M059J (cell line): Measurements from ENCODE around the gene MRGPRG. TPM values are rescaled to one million over a fixed set of nuclear protein-coding genes. Genes with fewer than 3 reads are reported as not detected.

Experiments used
- DNase-seq: peaks from one replicate; pipeline ENCODE4 v3.0.0-alpha.2; 2012; ENCODE audit warnings: low read depth
- total RNA-seq: library from RNA; depleted of rRNA; stranded (reverse); fragments of >200 nt; shearing (Covaris generic); gene quantifications from 2 replicates; pipeline ENCODE4 v1.2.3, GENCODE V29; 2014

MRGPRG gene
- total RNA-seq, 1 experiment from 2014 or later, result not detected

DNA sequence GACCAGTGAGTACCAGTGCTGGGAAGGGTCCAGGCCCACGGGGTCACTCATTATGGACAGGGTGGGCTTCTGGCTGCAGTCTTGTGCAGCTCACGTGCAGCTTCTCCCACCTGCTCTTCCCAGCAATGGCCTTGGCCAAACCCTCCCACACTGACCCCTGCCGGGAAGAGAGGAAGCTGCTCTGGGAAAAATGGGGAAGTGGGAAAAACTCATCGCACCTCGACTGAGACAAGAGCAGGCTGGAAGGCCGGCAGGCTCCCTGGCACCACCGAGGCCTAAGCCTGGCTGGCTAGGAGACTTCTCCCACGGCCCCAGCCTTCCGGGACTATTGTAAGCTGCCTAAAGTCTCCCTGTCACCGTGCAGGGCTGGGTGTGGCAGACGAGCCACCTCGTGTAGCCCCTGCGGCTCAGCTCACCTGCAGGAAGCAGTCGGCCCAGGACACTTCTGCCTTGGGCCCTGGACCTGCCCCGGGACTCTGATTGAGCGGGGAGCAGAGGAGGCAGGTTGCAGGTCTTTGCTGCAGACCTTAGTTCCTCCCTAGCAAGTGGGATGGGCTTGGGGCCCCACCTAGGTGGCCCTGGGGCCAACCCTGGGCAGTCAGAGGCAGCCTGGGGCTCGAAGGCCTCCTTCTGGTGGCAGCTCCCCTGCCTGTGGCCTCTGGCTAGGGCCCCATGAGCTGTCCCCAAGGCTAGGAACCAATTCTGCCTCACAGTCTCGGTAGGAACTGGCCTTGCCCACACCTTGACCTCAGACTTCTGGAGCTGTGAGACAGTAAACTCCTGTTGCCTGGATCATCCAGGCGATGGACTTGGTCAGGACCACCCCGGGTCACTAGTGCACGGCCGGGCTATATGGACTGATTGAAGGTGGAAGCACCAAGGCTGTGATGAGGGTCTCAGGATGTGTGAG, 23.1 kb downstream of the MRGPRG start:
- DNase-seq, result no peak

DNA sequence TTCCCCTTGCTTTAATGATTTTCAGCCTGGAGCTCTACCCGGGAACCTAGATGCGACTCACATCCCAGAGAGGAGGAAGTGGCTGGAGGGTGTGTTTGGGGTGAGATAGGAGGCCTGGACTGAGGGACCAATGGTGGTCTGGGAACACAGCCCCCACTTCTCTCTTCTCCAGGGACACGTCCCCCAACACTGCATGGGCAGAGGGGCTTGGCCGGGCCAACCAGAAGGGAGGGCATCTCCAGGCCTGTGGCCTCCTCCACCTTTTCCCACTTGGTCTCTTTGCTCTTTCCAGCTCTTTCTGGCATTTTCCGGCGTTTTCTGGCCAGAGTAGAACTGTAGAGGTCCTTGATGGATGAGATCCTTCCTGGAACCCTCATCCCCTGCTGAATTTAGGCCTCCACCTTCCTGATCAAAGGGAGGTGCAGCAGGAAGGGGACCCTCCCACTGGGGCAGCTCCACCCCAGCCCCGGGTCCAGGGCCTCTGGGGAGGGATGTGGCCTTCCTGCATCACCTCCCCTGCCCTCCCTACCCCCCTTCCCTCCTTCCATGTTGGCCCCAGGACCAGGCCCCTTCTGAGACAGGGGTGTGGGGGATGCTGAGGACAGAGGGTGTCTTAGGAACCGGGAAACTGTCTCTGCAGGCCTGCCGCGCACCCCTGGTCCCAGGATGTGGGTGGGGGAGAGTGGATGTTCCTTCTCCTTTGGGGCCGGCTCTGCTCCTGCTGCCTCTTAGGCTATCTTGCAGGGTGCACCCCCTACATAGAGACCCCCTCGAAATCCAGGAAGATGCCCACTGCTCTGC, 24.4 kb downstream of the MRGPRG start:
- no peak for DNase-seq

DNA sequence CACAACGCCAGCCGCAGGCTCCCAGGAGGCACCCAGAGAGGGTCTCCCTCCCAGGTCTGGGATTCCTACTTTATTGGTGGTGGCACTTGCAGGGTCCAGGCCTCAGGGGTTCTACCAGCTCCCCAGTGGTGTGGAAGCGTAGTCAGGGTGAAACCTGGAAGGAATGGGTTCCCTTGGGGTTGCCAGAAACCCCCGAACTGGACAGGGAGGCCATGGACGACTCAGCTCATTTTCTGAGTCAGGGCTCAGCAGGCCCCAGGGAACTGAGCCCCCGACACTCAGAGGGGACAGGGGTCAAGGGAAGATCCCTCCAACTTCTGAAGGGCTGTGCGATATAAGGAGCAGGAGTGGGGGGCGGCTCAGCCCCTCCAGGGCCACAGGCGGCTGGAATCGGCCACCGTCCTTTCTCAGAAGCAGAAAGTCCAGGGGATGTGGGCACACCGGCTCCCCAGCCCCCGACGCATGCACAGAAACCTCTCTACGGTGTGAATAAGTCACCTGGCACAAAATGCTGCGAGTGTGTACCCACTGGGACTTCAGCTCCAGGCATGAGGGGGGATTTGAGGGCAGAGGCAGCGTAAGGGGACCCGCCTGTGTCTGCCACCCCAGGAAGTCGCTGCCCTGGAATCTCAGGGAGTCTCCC, 25.1 kb downstream of the MRGPRG start:
- no peak for DNase-seq

DNA sequence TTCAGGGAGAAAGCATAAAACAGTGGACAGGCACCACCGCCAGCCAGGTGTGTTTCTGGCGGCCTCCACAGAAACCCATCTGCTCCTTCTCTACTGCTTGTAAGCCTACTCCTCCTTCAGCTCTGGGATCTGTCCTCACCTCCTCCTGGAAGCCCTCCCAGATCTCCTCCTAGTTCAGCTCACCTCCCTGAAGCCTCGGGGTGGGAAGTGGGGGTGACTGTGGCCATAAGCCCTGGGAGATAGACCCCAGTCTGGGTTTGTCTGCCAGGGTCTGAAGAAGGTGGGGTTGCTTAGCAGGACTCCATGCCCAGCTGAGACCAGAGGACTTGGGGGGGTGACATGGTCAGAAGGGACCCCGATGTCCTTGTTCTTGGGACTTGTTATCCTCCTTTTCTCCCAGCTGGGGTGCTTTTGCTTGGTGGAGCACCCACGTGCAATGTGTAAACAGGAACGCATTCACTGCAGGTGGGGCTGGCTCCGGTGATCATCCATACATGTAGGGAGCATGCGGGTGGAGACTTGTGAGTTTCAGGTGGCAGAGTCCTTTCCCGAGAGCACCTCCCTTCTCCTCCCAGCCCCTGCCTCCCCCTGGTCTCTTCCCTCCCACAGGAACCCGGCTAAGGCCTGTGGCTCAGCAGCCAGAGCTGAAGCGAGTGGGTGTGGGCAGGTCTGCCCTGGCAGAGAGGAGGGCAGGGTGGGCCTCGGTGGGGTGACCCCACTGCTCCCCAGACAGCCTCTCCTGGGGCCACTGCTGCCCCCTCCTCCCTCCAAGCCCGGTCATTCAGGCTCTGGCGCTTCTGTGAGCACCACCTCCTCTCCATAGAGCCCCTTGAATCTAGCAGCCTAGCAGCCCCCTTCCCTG, 25.9 kb downstream of the MRGPRG start:
- DNase-seq, result no peak

DNA sequence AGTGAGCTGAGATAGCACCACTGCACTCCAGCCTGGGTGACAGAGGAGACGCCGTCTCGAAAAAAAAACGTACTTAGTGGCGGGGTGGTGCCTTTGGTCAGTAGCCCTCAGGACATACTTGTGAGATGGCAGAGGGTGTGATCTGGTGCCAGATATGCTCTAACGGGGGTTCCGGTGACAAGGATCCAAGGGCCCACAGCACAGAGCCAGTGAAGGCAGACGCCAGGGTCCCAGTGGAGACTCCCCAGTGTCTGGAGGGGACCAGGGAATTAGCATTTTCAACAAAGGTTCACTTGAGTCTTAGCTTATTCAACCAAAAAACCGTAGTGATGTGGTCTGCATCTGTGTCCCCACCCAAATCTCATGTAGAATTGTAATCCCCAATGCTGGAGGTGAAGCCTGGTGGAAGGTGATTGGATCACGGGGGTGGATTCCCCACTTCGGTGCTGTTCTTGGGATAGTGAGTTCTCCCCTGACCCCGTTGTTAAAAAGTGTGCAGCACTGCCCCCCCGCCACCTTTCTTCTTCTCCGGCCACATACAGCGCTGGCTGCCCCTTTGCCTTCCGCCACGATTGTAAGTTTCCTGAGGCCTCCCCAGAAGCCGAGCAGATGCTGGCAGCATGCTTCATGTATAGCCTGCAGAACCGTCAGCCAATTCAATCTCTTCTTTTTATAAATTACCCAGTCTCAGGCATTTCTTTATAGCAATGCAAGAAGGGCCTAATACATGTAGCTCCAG, 26.9 kb downstream of the MRGPRG start:
- no peak for DNase-seq

DNA sequence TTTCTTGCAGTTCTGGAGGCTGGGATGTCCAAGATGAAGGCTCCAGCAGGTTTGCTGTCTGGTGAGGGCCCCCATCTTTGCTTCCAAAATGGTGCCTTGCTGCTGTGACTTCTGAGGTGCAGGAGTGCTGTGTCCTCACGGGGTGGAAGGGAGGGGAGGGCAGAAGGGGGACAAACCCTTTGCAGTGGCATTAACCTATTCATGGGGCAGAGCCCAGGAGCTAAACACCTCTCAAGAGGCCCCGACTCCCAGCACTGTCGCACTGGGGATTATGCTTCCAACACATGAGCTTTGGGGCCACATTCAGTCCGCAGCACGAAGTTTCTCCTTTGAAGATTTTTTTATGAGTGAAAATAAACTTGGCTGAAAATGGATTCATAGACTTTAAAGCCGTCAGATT, 28.0 kb downstream of the MRGPRG start:
- no peak for DNase-seq

DNA sequence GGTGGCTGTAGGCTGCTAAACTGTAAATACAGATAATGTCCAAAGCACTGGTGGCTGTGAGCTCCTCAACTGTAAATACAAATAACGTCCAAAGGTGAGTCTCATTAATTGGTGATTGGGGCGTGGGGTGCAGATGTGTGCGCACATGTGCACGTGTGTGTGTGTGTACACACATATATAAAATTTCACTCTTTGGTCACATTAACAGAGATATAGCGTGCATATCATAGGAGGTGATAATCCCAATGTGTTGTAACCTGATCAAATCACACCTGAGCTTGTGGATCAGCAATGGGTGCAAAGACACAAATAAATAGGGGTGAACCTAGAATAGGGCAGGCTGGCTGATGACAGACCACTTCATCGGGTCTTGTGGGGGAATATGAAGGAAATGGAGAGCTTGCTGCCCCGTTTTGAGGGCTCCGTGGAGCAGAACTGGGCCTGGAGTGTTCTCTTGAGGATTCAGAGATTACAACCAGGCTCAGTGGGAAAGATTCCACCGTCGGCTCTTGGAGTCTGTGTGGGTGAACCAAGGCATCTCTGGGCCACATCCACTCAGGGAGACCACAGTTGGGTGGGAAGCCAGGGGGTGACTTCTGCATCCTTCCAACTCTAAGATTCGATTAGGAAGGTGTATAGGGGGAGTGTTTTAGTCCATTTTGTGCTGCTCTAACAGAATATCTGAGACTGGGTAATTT, 28.6 kb downstream of the MRGPRG start:
- DNase-seq, result no peak

DNA sequence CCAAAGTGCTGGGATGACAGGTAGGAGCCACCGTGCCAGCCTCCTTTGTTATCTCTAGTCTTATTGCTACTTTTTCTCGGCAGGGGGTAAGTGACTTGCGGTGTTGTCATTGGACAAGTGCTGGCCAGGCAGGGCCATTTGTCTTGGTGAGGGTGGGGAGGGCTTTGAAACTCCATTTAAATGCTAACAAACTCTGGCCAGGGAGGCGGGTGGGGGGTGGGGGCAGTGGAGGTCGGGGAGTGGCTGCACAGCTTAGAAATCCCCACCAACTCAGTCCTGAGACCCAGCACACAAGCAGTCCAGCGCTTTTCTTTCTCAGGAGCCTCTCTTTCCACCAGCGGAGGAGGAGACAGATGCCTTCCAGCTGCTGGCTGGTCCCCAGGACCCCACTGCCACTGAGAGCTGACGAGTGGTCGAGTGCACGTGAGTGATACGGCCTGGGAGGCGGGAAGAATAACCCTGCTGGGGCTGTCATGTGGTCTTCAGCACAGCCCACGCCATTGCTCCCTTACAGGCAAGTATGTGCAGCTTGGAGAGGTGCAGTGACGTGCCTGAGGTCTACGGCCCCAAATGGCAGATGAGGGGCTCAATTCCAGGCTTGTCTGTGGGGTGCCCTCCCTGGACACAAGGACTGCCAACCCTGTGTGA, 29.3 kb downstream of the MRGPRG start:
- DNase-seq, result no peak

DNA sequence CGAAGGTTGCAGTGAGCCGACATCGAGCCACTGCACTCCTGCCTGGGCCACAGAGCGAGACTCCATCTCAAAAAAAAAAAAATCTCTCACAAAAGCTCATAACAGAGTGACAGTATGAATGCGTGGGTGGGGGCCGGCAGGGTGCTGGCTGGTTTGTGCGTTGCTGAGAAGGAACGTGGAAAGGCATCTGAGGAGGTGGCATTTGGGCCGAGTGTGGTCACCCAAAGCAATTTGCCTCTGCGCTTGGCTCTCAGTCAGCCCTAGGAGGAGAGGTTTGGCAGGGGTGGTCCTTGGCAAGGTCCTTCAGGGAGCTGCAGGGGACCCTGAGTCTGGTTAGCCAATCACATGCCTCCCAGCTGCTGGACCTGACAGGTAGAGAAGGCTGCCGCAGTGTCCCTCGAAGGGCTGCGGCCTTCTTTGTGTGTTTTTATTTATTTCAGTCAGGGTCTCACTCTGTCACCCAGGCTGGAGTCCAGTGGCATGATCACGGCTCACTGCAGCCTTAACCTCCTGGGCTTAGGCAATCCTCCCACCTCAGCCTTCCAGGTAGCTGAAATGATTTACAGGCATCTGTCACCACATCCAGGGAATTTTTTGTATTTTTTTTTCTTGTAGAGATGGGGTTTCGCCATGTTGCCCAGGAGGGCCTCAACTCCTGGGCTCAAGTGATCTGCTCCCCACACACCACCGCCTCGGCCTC, 30.0 kb downstream of the MRGPRG start:
- no peak for DNase-seq

DNA sequence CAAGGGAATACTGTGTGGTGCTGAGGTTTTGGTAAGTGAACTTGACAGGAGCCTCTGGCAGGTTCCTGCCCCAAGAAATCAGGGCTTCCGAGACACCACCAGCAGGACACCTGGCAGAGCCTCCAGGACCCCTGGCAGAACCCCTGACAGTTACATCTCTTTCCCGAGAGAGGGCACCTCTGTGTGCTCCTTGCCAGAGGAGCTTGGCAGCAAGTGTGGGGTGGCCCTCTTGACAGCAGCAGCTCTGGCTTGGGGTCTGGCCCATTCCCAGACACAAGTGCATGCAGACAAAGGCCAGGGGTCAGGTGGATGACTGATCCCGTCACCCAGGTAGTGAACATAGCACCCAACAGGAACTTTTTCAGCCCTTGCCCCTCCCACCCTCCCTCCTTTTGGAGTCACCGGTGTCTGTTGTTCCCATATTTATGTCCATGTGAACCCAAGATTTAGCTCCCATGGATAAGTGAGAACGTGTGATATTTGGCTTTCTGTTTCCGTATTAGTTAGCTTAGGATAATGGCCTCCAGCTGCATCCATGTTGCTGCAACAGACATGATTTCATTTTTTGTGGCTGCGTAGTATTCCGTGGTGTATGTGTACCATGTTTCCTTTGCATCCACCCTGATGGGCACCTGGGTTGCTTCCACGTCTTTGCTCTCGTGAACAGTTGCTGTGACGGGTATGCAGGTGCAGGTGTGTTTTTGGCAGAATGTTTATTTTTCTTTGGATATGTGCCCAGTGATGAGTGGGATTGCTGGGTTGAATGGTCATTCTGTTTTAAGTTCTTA, 32.3 kb downstream of the MRGPRG start:
- no peak for DNase-seq

DNA sequence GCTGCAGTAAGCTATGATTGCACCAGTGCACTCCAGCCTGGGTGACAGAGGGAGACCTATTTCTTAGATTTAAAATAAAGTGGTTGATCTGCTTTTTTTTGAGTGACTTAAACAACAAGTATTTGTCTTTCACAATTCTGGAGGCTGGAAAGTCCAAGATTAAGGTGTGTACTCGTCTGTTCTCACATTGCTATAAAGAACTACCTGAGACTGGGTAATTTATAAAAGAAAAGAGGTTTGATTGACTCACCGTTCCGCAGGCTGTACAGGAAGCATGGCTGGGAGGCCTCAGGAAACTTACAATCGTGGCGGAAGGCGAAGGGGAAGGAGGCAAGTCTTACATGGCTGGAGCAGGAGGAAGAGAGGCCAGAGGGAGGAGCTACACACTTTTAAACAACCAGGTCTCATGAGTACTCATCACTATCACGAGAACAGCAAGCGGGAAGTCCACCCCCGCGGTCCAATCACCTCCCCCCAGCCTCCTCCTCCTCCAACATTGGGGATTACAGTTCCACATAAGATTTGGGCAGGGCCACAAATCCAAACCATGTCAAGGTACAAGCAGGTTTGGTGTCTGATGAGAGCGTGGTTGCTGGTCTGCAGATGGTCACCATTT, 33.8 kb downstream of the MRGPRG start:
- no peak for DNase-seq

DNA sequence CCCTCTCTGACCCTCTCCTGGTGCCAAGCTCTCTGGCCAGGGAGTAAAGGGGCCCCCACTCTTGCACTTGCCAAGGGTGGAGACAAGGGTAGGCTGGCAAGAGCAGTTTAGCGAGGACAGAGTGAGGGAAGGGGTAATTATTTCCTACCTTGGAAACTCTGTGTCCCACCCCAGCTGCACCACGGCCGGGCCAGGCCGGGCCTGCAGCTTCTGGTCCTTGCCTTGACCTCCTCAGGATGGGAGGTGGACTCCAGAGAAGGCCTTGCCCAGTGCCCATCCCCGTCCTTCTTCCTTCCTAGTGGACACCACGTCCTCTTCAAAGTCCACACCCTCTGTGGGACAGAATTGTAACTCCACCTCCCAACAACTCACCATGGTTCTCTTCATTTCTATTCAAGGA, 35.1 kb downstream of the MRGPRG start:
- DNase-seq, result no peak

DNA sequence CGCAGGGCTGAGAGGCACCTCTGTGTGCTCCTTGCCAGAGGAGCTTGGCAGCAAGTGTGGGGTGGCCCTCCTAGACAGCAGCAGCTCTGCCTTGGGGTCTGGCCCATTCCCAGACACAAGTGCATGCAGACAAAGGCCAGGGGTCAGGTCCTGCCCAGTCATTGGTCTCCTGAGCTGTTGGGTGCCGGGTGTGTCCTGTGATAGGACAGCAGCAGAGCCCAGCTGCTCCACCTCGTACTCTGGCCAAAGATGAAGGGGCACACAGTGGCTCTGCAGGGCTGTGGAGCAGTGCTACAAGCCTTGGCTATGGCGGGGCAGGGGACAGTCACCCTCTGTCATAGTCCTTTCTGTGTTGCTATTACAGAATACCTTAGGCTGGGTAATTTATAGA, 36.2 kb downstream of the MRGPRG start:
- no peak for DNase-seq

DNA sequence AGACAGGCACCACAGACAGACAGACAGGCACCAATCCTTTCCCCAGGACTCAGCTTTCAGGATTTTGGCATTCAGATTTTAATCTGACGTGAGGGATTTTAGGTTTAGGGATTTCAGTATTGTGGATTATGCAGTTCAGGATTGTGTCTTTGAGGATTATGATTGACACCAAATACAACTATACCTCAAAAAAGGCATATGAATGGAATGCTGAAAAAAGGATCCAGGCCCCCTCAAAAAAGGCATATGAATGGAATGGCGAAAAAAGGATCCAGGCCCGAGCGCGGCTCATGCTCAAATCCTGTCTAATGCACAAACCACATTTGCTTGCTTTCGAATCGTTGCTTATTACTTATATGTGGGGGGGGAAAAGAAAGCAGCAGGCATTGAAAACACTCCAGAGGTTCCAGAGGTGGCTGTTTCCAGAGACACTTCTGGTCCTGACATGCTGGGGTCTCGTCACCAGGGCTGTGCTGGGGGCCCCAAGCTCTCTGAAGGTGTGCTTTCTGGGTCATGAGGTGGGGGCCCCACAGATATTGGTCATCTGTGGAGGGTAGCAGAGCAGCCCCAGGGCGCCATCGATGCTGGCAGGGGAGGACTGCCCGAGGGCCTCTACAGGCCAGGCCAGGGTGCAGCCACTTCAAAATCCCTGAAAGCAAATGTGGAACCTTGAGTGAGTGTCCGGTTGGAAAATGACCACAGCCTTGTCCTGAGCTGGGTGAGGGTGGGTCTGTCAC, 36.7 kb downstream of the MRGPRG start:
- DNase-seq, result no peak

DNA sequence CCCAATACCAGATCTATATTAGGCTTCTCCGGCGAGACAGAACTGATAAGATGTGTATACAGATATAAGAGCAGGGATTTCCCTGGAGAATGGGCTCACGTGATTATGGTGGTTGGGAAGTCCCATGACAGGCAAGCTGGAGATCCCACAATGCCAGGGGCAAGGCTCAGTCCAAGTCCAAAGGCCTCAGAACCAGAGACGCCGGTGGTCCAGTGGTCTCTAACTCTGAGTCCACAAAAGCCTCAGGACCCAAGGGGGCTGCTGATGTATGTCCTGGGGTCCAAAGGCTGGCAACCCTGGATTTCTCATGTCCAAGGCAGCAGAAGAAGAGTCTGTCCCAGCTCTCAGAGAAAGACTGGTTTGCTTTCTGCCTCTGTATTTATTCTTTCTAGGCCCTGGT, 37.7 kb downstream of the MRGPRG start:
- no peak for DNase-seq

DNA sequence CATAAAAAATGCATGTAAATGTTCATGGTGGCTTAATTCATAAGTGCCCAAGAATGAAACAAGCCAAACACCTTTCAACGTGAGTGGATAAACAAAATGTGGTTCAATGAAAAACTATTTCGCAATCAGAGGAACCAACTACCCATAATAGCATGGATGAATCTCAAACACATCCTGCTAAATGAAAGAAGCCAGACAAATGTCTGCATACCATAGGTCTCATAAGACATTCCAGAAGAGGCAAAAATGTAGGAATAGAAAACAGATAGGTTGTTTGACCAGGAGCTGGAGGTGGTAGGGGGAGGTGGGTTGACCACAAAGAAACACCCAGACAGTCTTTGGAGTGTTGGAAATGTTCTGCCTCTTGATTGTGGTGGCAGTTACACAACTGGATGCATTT, 40.3 kb downstream of the MRGPRG start:
- DNase-seq, result peak; percentile 21

DNA sequence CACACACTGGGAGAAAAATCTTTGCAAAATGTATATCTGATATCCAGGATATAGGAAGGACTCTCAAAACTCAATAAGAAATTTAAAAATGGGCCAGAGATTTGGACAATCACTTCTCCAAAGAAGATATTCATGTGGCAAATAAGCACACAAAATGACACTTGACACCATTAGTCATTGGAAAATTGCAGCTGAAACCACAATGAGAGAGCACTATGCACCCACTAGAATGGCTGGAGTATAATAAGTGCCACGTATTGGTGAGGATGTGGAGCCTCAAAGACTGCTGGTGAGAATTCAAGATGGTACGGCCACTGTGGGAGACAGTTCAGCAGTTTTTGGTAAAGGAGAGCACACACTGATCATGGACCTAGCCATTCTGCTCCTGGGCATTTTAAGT, 40.7 kb downstream of the MRGPRG start:
- DNase-seq, result peak; percentile 65
